Epithelial cell of esophagus (primary cell): ENCODE data around the gene RASA2.

Source experiments
- DNase-seq: peaks from one replicate; pipeline ENCODE4 v3.0.0; 2010; ENCODE audit warnings: low read depth
- H3K4me3 ChIP-seq: 2 replicates; pipeline ENCODE4 v1.5.1; 2011; ENCODE audit warnings: mild to moderate bottlenecking, low read length, control low read depth
- CTCF ChIP-seq: IDR thresholded peaks from 2 replicates; pipeline ENCODE4 v1.5.1; 2011; ENCODE audit warnings: low read depth, mild to moderate bottlenecking, low read length, control low read depth, inconsistent platforms; ENCODE audit not compliant: insufficient read depth; ENCODE audit errors: missing control alignments

The RASA2 gene

GRCh38 chr3:141519587-141519986 lies 32.8 kb downstream of the RASA2 start:
- TF ChIP-seq CTCF, result no peak
- DNase-seq, result no peak
- no peak overlapping the region for H3K4me3 ChIP-seq

DNA sequence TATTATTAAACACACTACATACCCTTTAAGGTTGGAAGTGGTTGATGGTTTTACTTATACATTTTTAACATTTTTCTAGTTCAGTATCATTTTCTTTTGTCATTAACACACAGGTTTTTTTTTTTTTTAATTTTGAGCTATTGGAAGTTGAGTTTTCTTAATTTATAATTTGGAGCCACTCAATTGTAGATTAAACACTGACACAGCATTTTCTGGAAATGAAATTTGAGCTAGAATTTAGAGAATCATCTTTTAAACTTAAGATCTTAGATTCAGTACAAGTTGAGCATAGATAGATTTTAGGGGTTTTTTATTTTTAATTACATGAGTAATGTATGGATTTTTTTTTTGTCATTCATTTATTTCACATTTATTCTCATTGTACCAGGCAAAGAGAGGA lies 35.0 kb downstream of the RASA2 start:
- DNase-seq, result no peak
- no peak for TF ChIP-seq CTCF
- H3K4me3 ChIP-seq, result no peak overlapping the region

- DNase-seq, result peak; percentile 54
- no peak overlapping the region for H3K4me3 ChIP-seq
- no peak for TF ChIP-seq CTCF
Measured at GRCh38 chr3:141523615-141524375, 37.0 kb downstream of the RASA2 start.

DNA sequence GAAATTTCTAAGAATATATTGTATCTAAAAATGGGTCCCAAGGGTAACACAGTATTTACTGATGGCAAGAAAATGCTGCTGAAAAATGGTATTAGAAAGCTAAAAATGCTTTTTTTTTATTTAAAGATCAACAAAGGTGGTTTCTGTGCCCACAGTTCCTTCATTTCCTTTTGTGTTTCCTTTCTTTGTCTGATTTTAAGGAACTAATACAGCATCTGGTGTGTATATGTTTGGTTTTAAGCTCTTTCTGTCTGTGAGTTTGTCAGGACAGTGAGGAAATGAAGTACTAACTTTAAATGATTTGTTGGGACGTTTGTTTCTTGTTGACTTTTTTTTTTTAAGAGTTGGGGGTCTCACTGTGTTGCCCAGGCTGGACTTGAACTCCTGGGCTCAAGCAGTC lies 38.2 kb downstream of the RASA2 start:
- no peak for DNase-seq
- no peak overlapping the region for H3K4me3 ChIP-seq

GRCh38 chr3:141525814-141526213 lies 39.0 kb downstream of the RASA2 start:
- H3K4me3 ChIP-seq, result no peak overlapping the region
- TF ChIP-seq CTCF, result no peak
- no peak for DNase-seq

More for the DNA sequence above, 38.2 kb downstream of the RASA2 start:
- no peak for TF ChIP-seq CTCF

- peak; percentile 60 for DNase-seq
- TF ChIP-seq CTCF, result no peak
- no peak overlapping the region for H3K4me3 ChIP-seq
Measured at GRCh38 chr3:141526709-141527108, 39.9 kb downstream of the RASA2 start.

DNA sequence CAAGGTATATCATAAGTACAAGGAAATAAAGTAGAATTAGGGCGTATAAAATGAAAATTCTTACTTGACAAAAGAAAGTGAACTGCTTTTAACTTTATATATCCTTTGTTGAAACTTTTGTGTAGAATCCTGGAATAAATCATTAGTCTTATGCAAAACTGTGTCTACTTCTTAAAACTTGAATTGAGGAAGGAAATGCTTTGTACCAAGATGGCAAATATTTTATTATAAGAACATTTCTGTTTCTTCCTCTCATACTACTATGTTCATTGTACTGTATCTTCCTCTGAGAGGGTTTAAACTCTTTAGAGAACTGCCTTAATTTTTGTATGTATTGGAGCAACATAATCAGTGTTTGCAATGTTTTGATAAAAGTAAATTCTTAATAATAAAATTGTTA lies 42.0 kb downstream of the RASA2 start:
- no peak for TF ChIP-seq CTCF
- H3K4me3 ChIP-seq, result no peak overlapping the region
- DNase-seq, result no peak
